Uterus (tissue), 2 donors: ENCODE data around the gene G6PC3.
A peak's percentile ranks its signal among the peaks of the same experiment; 100 is the strongest.

Source experiments
- CTCF ChIP-seq, 4 experiments: fragments of 200-600 bp in 2 of 4; fragments of 450-650 bp in 2 of 4; sonication (generic) in 2 of 4; IDR thresholded peaks; one replicate each; pipeline ENCODE4 v1.5.1; 2016 to 2019; ENCODE audit warnings: antibody characterized with exemption in 4 of 4, mild to moderate bottlenecking in 2 of 4, moderate library complexity in 1 of 4
- POLR2A ChIP-seq, 2 donors: fragments of 450-650 bp; IDR thresholded peaks; one replicate each; pipeline ENCODE4 v1.6.1; 2016; ENCODE audit warnings: antibody characterized with exemption in 2 of 2, mild to moderate bottlenecking in 1 of 2, moderate library complexity in 1 of 2

- TF ChIP-seq CTCF (IDR thresholded peaks at IDR 0.05) (peak in 1 of 4 experiments; percentile 26), POLR2A (IDR thresholded peaks at IDR 0.05) (peak; percentile 62 to 79)
Measured at GRCh38 chr17:44066204-44066930, 4.2 kb upstream of the G6PC3 start, which contains the start of gene LSM12.
